ENCODE measurements around the gene STK38. TPM values are rescaled to one million over a fixed set of nuclear protein-coding genes. Genes with fewer than 3 reads are reported as not detected.
"Not testable (repeated sequence)": the region's sequence is repeated elsewhere in the genome, so short reads cannot be mapped to it uniquely, and the experiment has no call there.

The STK38 gene
- total and polyA plus RNA-seq, 5 experiments from 2014 or later = 46.4 to 163 (median 79.6) TPM

DNA sequence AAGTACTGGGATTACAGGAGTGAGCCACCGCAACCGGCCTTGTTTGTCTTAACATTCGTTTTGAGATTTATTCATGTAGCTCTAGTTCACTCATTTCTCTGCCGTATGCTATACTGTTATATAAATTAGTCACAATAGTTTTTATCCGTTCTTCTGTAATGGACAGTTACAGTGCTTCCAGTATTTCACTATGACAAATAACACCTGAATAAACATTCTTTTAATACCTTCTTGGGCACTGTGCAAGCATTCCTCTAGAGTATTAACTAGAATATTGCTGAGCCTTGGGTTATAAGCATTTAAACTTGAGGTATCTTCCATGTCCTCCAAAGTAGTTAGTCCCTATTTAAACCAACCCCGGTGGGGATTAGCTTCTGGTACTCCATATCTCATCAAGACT is 45.6 kb downstream of the STK38 start:
- no peaks in the 10 kb centered on the region for H3K9me3 Mint-ChIP-seq
- peaks cover 4 to 90% (median 35%) of the 10 kb centered on the region in 3 donors for H3K36me3 Mint-ChIP-seq
- no peak overlapping the region for H3K4me3 Mint-ChIP-seq
- no peak for DNase-seq
- ATAC-seq = no peak
- H3K27me3 Mint-ChIP-seq = no peaks in the 10 kb centered on the region
- H3K4me1 Mint-ChIP-seq = peaks cover 24 to 35% (median 30%) of the 10 kb centered on the region in 4 donors
- POLR2A ChIA-PET = no interaction called here
- H3K27ac Mint-ChIP-seq = peak overlapping the region in 4 of 10 donors; percentile 20 to 59 (median 36)

DNA sequence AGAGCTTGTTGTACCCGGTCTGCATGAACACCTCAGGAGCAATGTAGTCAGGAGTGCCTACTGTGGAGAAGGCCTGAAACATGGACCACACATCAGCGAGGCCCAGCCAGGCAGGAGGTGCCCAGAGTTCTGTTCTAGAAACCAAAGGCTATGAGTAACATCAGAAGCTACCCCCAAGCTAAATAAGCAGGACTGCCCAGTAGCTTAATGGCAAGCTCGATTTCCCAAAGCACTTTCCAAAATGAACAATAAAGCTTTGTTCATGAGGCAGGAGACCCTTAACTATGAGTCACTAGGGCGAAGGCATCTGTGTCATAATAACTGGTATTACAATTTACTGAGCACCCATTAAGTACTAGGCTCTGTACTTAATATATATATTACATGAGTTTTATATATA is 47.4 kb downstream of the STK38 start:
- Mint-ChIP-seq H3K9me3 (no peaks in the 10 kb centered on the region), H3K27me3 (no peaks in the 10 kb centered on the region), H3K27ac (peak overlapping the region in 5 of 10 donors; percentile 5 to 48 (median 29)), H3K4me1 (peaks cover 12 to 24% (median 18%) of the 10 kb centered on the region in 4 donors), H3K36me3 (peaks cover 4 to 90% (median 37%) of the 10 kb centered on the region in 3 donors), H3K4me3 (no peak overlapping the region)
- POLR2A ChIA-PET = interaction anchor here (0.7 to 1.9 kb wide), 2 partner anchors 9 to 43 kb away, joined by 3 to 5 read pairs; no protein-coding TSS in a partner anchor
- no peak for ATAC-seq
- DNase-seq = no peak

GRCh38 chr6:36495086-36495485 is 52.2 kb downstream of the STK38 start:
- no peaks in the 10 kb centered on the region for H3K27me3 Mint-ChIP-seq
- DNase-seq = no peak
- no peak for ATAC-seq
- peak overlapping the region in 6 of 10 donors; percentile 4 to 68 (median 49) for H3K27ac Mint-ChIP-seq
- H3K36me3 Mint-ChIP-seq = peaks cover 4 to 91% (median 48%) of the 10 kb centered on the region in 3 donors
- POLR2A ChIA-PET = no interaction called here
- H3K4me1 Mint-ChIP-seq = peaks cover 22 to 48% (median 37%) of the 10 kb centered on the region in 4 donors
- no peak overlapping the region for H3K4me3 Mint-ChIP-seq
- no peaks in the 10 kb centered on the region for H3K9me3 Mint-ChIP-seq

- no peak for ATAC-seq
- Mint-ChIP-seq H3K4me1 (peaks cover 16 to 38% (median 35%) of the 10 kb centered on the region in 4 donors), H3K27me3 (no peaks in the 10 kb centered on the region), H3K36me3 (peaks cover 4 to 89% (median 43%) of the 10 kb centered on the region in 3 donors), H3K4me3 (peak overlapping the region in 2 of 10 donors; percentile 11 to 15), H3K9me3 (no peaks in the 10 kb centered on the region), H3K27ac (peak overlapping the region; percentile 38 to 92 (median 74))
- no peak for DNase-seq
- POLR2A ChIA-PET = no interaction called here
Measured at GRCh38 chr6:36493859-36494258, 53.4 kb downstream of the STK38 start.

DNA sequence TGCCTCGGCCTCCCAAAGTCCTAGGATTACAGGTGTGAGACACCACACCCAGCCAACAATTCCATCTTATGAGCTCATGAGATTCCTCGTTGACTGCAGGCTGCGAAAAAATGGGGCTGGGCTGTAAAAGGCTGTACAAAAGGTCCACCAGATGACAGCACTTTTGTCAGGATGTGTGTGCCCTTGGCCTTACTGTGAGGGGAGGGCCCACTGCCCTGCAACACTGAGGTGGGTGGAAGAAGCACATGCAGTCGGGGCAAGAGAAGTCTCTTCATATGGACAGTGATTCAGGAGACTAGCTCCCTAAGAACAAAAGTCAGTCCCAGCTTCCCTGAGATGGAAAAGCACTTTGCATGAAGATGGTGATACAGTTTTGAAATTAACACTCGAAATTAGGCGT is 54.0 kb downstream of the STK38 start:
- ATAC-seq (no peak), DNase-seq (no peak)
- POLR2A ChIA-PET = interaction anchor here (0.7 kb wide), 1 partner anchor 61 kb away, joined by 5 read pairs; no protein-coding TSS in a partner anchor
- Mint-ChIP-seq H3K36me3 (peaks cover 4 to 89% (median 42%) of the 10 kb centered on the region in 3 donors), H3K27ac (peak overlapping the region in 8 of 10 donors; percentile 38 to 92 (median 74)), H3K9me3 (no peaks in the 10 kb centered on the region), H3K4me1 (peaks cover 16 to 37% (median 34%) of the 10 kb centered on the region in 4 donors), H3K4me3 (no peak overlapping the region), H3K27me3 (no peaks in the 10 kb centered on the region)

DNA sequence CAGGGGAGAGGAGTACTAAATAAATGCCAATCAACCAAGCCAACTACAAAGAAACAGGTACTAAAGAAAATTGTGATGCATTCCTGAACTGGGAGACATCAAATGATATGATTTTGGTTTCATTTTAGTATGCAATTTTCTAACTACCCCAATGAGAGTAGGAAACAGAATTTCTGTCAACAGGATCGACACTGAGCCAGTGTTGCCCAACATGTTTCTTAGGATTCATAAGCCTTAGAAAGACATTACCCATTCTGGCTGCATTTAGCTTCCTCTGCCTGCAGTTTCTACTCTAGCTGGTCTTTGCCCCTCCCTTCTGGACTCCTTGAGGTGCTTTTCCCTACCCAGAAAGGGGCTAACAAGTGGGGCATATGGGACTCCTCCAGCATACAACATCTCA is 54.7 kb downstream of the STK38 start:
- Mint-ChIP-seq H3K9me3 (no peaks in the 10 kb centered on the region), H3K4me3 (no peak overlapping the region), H3K27me3 (no peaks in the 10 kb centered on the region), H3K27ac (peak overlapping the region in 8 of 10 donors; percentile 19 to 73 (median 56)), H3K4me1 (peaks cover 16 to 37% (median 34%) of the 10 kb centered on the region in 4 donors), H3K36me3 (peaks cover 4 to 88% (median 41%) of the 10 kb centered on the region in 3 donors)
- DNase-seq (no peak), ATAC-seq (no peak)
- POLR2A ChIA-PET = interaction anchor here (0.6 to 0.7 kb wide), 2 partner anchors 24 to 61 kb away, joined by 3 to 5 read pairs; no protein-coding TSS in a partner anchor

GRCh38 chr6:36492092-36492491 is 55.2 kb downstream of the STK38 start:
- H3K4me3 Mint-ChIP-seq = no peak overlapping the region
- peak overlapping the region in 9 of 10 donors; percentile 18 to 71 (median 47) for H3K27ac Mint-ChIP-seq
- DNase-seq (no peak), ATAC-seq (no peak)
- POLR2A ChIA-PET = interaction anchor here (0.6 kb wide), 1 partner anchor 24 kb away, joined by 3 read pairs; no protein-coding TSS in a partner anchor
- H3K4me1 Mint-ChIP-seq = peaks cover 13 to 37% (median 32%) of the 10 kb centered on the region in 4 donors
- no peaks in the 10 kb centered on the region for H3K9me3 Mint-ChIP-seq
- no peaks in the 10 kb centered on the region for H3K27me3 Mint-ChIP-seq
- peaks cover 0 to 88% (median 36%) of the 10 kb centered on the region in 3 donors for H3K36me3 Mint-ChIP-seq

GRCh38 chr6:36491378-36491965 is 55.8 kb downstream of the STK38 start:
- Mint-ChIP-seq H3K4me1 (peaks cover 15 to 41% (median 32%) of the 10 kb centered on the region in 4 donors), H3K9me3 (no peaks in the 10 kb centered on the region), H3K27ac (peak overlapping the region in 5 of 10 donors; percentile 24 to 78 (median 43)), H3K27me3 (no peaks in the 10 kb centered on the region), H3K36me3 (peaks cover 0 to 88% (median 30%) of the 10 kb centered on the region in 3 donors), H3K4me3 (no peak overlapping the region)
- DNase-seq = no peak
- POLR2A ChIA-PET = interaction anchor here (0.7 kb wide), 1 partner anchor 61 kb away, joined by 3 read pairs; no protein-coding TSS in a partner anchor
- ATAC-seq = no peak

GRCh38 chr6:36489426-36489825 is 57.9 kb downstream of the STK38 start:
- POLR2A ChIA-PET = no interaction called here
- H3K27ac Mint-ChIP-seq = peak overlapping the region in 7 of 10 donors; percentile 19 to 45 (median 33)
- DNase-seq = no peak
- H3K27me3 Mint-ChIP-seq = no peaks in the 10 kb centered on the region
- peaks cover 0 to 87% (median 20%) of the 10 kb centered on the region in 3 donors for H3K36me3 Mint-ChIP-seq
- peaks cover 17 to 36% (median 25%) of the 10 kb centered on the region in 4 donors for H3K4me1 Mint-ChIP-seq
- no peak for ATAC-seq
- H3K4me3 Mint-ChIP-seq = no peak overlapping the region
- H3K9me3 Mint-ChIP-seq = no peaks in the 10 kb centered on the region

GRCh38 chr6:36488221-36488620 is 59.1 kb downstream of the STK38 start:
- POLR2A ChIA-PET = interaction anchor here (0.8 kb wide), 1 partner anchor 43 kb away, joined by 3 read pairs; no protein-coding TSS in a partner anchor
- peak overlapping the region in 5 of 10 donors; percentile 15 to 70 (median 48) for H3K27ac Mint-ChIP-seq

DNA sequence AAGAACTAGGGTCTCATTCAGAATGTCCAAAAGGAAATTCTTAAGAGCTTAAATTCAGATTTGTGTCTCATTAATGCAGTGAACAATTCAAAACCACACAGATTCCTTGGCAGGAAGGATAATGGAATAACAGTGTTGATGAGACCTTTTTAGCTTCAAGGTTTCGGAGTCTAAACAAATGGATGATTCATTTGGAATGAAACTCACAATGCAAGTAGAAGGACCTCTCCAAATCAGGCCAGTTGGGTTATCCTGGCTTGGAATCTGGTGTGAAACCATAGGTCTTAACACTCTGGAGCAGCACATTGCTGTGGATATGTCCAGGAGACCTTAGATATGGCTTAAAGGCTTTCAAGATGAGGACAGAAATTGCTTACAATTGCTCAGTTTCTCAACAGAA is 59.6 kb downstream of the STK38 start:
- POLR2A ChIA-PET = interaction anchor here (0.8 kb wide), 1 partner anchor 42 kb away, joined by 3 read pairs; no protein-coding TSS in a partner anchor
- no peak overlapping the region for H3K4me3 Mint-ChIP-seq
- ATAC-seq = no peak
- H3K27me3 Mint-ChIP-seq = no peaks in the 10 kb centered on the region
- peak overlapping the region in 5 of 10 donors; percentile 26 to 70 (median 55) for H3K27ac Mint-ChIP-seq
- DNase-seq = no peak
- no peaks in the 10 kb centered on the region for H3K9me3 Mint-ChIP-seq
- H3K4me1 Mint-ChIP-seq = peaks cover 7 to 23% (median 12%) of the 10 kb centered on the region in 4 donors
- H3K36me3 Mint-ChIP-seq = peaks cover 0 to 86% (median 13%) of the 10 kb centered on the region in 3 donors

More at GRCh38 chr6:36488221-36488620, 59.1 kb downstream of the STK38 start:
- H3K4me3 Mint-ChIP-seq = no peak overlapping the region
- H3K36me3 Mint-ChIP-seq = peaks cover 0 to 87% (median 13%) of the 10 kb centered on the region in 3 donors
- H3K9me3 Mint-ChIP-seq = no peaks in the 10 kb centered on the region
- DNase-seq = no peak
- no peak for ATAC-seq
- H3K27me3 Mint-ChIP-seq = no peaks in the 10 kb centered on the region
- peaks cover 8 to 24% (median 14%) of the 10 kb centered on the region in 4 donors for H3K4me1 Mint-ChIP-seq

- H3K27ac Mint-ChIP-seq = peak overlapping the region in 7 of 10 donors; percentile 11 to 87 (median 61)
- H3K36me3 Mint-ChIP-seq = peaks cover 0 to 90% (median 20%) of the 10 kb centered on the region in 3 donors
- peaks cover 2 to 9% (median 4%) of the 10 kb centered on the region in 4 donors for H3K4me1 Mint-ChIP-seq
- no peaks in the 10 kb centered on the region for H3K27me3 Mint-ChIP-seq
- no peak for ATAC-seq
- POLR2A ChIA-PET = interaction anchor here (0.7 kb wide), 1 partner anchor 822 kb away, joined by 5 read pairs; no protein-coding TSS in a partner anchor
- no peak for DNase-seq
- H3K4me3 Mint-ChIP-seq = no peak overlapping the region
- no peaks in the 10 kb centered on the region for H3K9me3 Mint-ChIP-seq
Measured at GRCh38 chr6:36484736-36485135, 62.5 kb downstream of the STK38 start.

GRCh38 chr6:36483326-36483725 is 64.0 kb downstream of the STK38 start:
- Mint-ChIP-seq H3K4me1 (peaks cover 3 to 21% (median 6%) of the 10 kb centered on the region in 4 donors), H3K36me3 (peaks cover 0 to 87% (median 25%) of the 10 kb centered on the region in 3 donors), H3K27ac (peak overlapping the region in 1 of 10 donors; percentile 21)
- H3K9me3 Mint-ChIP-seq, DNase-seq, H3K4me3 Mint-ChIP-seq, H3K27me3 Mint-ChIP-seq, ATAC-seq: not testable (repeated sequence)
- POLR2A ChIA-PET = interaction anchor here (0.7 kb wide), 1 partner anchor 127 kb away, joined by 3 read pairs; no protein-coding TSS in a partner anchor

All from naive thymus-derived CD8-positive, alpha-beta T cell (primary cell).